Muscle of arm (tissue), 12 donors: ENCODE measurements around the gene WDR7. TPM values are rescaled to one million over a fixed set of nuclear protein-coding genes. Genes with fewer than 3 reads are reported as not detected.

ENCODE experiments used
- DNase-seq: peaks from one replicate; pipeline ENCODE4 v3.0.0-alpha.2; 2013
- polyA plus RNA-seq, 12 donors: library from polyadenylated mRNA; unstranded; fragments of 120-200 nt; gene quantifications; one replicate each; pipeline ENCODE4 v1.2.1, GENCODE V29; 2013; ENCODE audit not compliant: insufficient read length in 12 of 12

WDR7 gene
- polyA plus RNA-seq, 12 donors: 8.4 to 14.4 (median 11.4) TPM; not detected in 1

DNA sequence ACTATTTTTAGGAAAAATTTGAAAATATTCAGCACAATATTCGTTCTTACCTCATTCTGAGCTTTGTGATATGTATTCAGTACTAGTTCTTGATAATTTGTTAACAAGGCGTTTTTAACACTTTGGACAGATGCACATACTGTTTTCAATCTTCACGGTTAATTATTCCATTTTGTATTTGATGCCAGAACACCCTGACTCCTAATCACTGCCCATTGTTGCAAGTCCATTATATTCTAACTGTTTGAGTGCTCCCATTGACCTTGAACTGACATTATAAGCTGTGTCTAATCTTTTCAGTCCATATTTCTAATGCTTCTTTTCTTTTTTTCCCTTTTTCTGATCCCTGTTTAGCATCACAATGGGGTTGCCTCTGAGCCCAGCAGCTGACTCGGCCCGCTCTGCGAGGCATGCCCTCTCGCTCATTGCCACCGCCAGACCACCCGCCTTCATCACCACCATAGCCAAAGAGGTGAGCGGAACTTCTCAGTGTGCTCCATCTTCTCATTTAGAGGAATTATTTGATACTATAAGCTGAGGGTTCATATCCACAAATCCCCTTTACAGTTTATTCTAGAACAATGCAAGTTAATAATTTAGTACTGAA, 284.4 kb downstream of the WDR7 start:
- DNase-seq: no peak

- DNase-seq: no peak
Measured at GRCh38 chr18:56936457-56936856, 285.3 kb downstream of the WDR7 start.

- no peak for DNase-seq
Measured at GRCh38 chr18:56937874-56938430, 286.8 kb downstream of the WDR7 start.

GRCh38 chr18:56945171-56946083, 294.3 kb downstream of the WDR7 start:
- DNase-seq: no peak

GRCh38 chr18:56947236-56947635, 296.1 kb downstream of the WDR7 start:
- no peak for DNase-seq

DNA sequence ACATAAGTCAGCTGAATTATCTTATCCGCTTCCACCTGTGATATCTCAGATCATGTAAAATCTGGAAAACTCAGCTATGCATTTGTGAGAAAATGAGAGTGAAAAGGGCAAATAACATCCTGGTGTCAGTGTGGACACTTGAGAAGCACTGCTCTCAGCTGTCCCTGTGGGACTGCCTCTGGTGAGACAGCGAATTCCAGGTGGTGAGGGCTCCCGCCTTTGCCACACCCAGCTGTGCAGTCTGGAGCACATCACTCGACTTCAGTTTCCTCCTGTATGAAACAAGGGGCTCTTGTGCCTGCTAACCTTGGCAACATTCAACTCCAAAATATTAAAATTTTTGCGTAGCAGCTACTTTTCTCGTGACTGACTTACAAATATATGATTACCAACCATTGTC, 300.9 kb downstream of the WDR7 start:
- no peak for DNase-seq

GRCh38 chr18:56953428-56954198, 302.5 kb downstream of the WDR7 start:
- DNase-seq: no peak

GRCh38 chr18:56955490-56955889, 304.3 kb downstream of the WDR7 start:
- no peak for DNase-seq

- DNase-seq: no peak
Measured at GRCh38 chr18:56959120-56959519, 308.0 kb downstream of the WDR7 start.

- no peak for DNase-seq
Measured at GRCh38 chr18:56962322-56962721, 311.2 kb downstream of the WDR7 start.

DNA sequence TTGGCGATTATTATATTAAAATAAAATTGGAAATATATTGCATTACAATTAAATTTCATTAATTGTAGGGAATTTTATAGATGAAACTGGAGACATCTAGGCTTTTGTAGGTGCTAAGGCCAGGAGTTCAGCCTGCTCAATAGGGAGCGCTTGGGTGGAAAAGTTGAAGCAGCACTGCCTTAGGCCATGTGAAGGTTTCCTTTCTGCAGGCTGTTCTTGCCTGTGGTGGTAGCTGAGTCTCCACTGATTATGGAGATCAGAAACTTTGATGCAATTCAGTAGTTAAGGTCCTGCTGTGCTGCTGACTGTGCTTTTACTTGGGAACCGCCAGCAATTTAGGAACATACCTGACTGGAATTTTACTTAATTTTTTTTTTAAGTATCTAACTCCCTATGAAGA, 315.9 kb downstream of the WDR7 start:
- no peak for DNase-seq

GRCh38 chr18:56973487-56973886, 322.3 kb downstream of the WDR7 start:
- DNase-seq: no peak

- DNase-seq: no peak
Measured at GRCh38 chr18:56974141-56974540, 323.0 kb downstream of the WDR7 start.

- no peak for DNase-seq
Measured at GRCh38 chr18:56975276-56975675, 324.1 kb downstream of the WDR7 start.

GRCh38 chr18:56977309-56977708, 326.1 kb downstream of the WDR7 start:
- DNase-seq: no peak

DNA sequence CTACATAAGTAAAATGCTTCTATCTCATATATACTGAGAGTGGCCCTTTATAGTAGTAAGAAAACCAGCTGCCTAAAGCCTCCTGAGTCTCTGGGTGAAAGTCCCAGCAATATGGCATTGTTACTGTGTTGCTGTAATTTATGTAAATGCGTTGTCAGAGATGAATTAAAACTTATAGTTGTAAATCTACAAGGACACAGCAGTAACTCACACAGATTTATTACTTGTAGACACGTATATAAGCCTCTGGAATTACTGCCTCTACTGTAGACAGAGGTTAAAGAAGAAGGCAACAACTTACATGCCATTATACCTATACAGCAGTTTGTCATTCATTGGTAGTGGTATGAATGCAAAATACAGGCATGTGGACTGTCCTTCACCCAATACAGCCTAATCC, 326.6 kb downstream of the WDR7 start:
- no peak for DNase-seq

DNA sequence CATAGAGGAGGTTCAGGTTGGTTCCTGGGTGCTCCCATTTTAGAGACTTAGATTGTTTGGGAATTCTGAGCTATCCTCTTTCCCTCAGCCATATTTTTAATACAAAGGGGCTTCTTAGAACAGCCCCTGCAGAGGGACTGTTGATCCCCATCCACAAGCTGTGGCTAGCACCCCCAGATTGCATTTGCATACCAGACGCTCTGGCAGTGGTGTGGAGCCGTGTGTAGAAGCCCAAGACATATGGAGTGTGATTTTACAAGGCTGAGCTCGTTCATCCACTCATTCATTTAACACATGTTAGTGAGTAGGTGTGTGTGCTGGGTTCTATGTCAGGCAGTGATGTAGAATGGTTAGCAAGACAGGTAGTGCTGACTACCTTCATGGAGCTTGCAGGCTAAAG, 329.0 kb downstream of the WDR7 start:
- no peak for DNase-seq

DNA sequence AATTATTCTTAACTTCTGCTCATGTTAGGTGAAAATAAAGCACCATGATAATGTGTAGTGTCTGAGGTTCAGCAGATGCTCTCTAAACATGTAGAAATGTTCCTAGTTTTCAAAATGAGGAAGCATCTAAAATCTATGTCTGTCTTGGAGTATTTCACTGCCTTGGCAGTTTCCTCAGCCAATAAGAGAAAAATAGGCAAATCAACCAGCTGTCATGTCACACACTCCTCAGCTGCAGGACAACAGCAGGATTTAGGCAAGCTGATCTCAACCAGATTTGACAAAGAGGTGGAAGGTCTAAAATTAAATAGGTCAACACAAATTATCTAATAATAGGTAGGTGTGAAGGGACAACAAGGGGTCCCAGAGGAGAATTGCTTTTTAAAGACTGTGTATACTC, 331.6 kb downstream of the WDR7 start:
- DNase-seq: no peak

GRCh38 chr18:56983275-56983992, 332.3 kb downstream of the WDR7 start:
- DNase-seq: no peak

GRCh38 chr18:56984731-56985130, 333.6 kb downstream of the WDR7 start:
- no peak for DNase-seq

DNA sequence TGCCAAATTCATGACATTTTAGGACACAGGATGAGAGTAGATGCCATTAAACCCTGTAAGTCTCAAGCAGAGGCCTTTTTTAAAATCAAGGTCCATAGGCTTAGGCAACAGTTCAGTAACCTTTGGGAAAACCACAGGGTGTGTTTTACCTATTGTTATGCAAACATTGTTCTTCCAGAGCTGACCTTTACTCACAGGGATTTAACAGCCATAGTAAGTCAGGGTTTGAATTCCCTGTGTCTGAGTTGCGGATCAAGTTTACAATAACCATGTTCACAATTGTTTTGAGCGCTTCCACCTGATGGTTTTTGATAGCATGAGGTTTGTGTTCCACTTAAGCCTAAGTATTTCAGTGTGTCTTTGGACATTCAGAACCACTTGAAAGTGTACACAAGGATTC, 335.7 kb downstream of the WDR7 start:
- no peak for DNase-seq

GRCh38 chr18:56987236-56987635, 336.1 kb downstream of the WDR7 start:
- DNase-seq: no peak
